Keratinocyte (primary cell): ENCODE data around the gene AGPS.

ENCODE experiments used
- EZH2 ChIP-seq: IDR thresholded peaks from one replicate; pipeline ENCODE4 v1.6.1; 2012; ENCODE audit warnings: inconsistent platforms, mild to moderate bottlenecking, low read length, moderate library complexity
- TF ChIP-seq, protein P1 (sequence below), 3 experiments: IDR thresholded peaks in 1 of 3; conservative IDR thresholded peaks in 1 of 3; optimal IDR thresholded peaks in 1 of 3; 2 replicates in 2 of 3; 3 replicates in 1 of 3; pipeline versions ENCODE3 to v1.5.1; 2011; ENCODE audit warnings: low read length in 3 of 3, mild to moderate bottlenecking in 3 of 3, moderate library complexity in 2 of 3, control low read depth in 1 of 3, inconsistent platforms in 1 of 3; ENCODE audit not compliant: insufficient read depth in 2 of 3; ENCODE audit errors: extremely low read depth in 1 of 3

DNA sequence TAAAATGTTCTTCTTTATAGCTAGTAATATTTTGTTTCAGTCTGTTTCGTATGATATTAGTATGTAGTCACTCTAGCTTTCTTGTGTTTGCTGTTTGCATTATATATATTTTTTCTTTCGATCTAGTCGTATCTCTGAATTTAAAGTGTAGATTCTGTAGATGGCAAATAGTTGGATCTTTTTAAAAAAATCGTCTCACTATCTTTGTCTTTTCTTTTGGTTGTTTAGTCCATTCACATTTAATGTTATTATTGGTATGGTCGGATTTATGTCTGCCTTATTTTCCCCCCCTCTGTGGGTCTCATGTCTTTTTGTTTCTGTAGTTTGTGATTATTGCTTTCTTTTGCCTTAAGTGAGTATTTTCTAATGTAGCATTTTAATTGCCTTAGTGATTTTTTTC, 84.3 kb downstream of the AGPS start:
- TF ChIP-seq, protein P1, sequence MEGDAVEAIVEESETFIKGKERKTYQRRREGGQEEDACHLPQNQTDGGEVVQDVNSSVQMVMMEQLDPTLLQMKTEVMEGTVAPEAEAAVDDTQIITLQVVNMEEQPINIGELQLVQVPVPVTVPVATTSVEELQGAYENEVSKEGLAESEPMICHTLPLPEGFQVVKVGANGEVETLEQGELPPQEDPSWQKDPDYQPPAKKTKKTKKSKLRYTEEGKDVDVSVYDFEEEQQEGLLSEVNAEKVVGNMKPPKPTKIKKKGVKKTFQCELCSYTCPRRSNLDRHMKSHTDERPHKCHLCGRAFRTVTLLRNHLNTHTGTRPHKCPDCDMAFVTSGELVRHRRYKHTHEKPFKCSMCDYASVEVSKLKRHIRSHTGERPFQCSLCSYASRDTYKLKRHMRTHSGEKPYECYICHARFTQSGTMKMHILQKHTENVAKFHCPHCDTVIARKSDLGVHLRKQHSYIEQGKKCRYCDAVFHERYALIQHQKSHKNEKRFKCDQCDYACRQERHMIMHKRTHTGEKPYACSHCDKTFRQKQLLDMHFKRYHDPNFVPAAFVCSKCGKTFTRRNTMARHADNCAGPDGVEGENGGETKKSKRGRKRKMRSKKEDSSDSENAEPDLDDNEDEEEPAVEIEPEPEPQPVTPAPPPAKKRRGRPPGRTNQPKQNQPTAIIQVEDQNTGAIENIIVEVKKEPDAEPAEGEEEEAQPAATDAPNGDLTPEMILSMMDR (optimal IDR thresholded peaks at IDR 0.05 in 1 of 3, IDR thresholded peaks at IDR 0.05 in 1 of 3, conservative IDR thresholded peaks at IDR 0.05 in 1 of 3; ENCODE audit: extremely low read depth in 1 of 3, insufficient read depth in 2 of 3, low read length in 3 of 3): no peak
- no peak for TF ChIP-seq EZH2
